GM19035 (cell line): ENCODE measurements around the gene PUS7L.

Experiments used
- ATAC-seq: cut with Tn5 transposase; IDR thresholded peaks from one replicate; pipeline ENCODE4 v1.9.1; 2021; ENCODE audit not compliant: unreplicated experiment

Gene PUS7L, protein sequence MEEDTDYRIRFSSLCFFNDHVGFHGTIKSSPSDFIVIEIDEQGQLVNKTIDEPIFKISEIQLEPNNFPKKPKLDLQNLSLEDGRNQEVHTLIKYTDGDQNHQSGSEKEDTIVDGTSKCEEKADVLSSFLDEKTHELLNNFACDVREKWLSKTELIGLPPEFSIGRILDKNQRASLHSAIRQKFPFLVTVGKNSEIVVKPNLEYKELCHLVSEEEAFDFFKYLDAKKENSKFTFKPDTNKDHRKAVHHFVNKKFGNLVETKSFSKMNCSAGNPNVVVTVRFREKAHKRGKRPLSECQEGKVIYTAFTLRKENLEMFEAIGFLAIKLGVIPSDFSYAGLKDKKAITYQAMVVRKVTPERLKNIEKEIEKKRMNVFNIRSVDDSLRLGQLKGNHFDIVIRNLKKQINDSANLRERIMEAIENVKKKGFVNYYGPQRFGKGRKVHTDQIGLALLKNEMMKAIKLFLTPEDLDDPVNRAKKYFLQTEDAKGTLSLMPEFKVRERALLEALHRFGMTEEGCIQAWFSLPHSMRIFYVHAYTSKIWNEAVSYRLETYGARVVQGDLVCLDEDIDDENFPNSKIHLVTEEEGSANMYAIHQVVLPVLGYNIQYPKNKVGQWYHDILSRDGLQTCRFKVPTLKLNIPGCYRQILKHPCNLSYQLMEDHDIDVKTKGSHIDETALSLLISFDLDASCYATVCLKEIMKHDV

GRCh38 chr12:43758728-43759563, at the start of gene PUS7L, which contains the start of gene IRAK4:
Gene PUS7L, minus strand, starts transcription at chr12:43758790. Its CDS starts 3,545 bp downstream, at chr12:43755245.
Gene IRAK4, plus strand, starts transcription at chr12:43758951. Its CDS starts 9,161 bp downstream, at chr12:43768112.
- ATAC-seq: peak; percentile 96

GRCh38 chr12:43807386-43807785, 48.8 kb upstream of the PUS7L start:
- ATAC-seq: no peak

- no peak for ATAC-seq
Observed at GRCh38 chr12:43806737-43807072, 48.1 kb upstream of the PUS7L start.

- peak; percentile 97 for ATAC-seq
Observed at GRCh38 chr12:43805860-43806736, 47.5 kb upstream of the PUS7L start, which contains the start of gene TWF1. Gene TWF1, minus strand, starts transcription at chr12:43806317. Its CDS starts 72 bp downstream, at chr12:43806245.

DNA sequence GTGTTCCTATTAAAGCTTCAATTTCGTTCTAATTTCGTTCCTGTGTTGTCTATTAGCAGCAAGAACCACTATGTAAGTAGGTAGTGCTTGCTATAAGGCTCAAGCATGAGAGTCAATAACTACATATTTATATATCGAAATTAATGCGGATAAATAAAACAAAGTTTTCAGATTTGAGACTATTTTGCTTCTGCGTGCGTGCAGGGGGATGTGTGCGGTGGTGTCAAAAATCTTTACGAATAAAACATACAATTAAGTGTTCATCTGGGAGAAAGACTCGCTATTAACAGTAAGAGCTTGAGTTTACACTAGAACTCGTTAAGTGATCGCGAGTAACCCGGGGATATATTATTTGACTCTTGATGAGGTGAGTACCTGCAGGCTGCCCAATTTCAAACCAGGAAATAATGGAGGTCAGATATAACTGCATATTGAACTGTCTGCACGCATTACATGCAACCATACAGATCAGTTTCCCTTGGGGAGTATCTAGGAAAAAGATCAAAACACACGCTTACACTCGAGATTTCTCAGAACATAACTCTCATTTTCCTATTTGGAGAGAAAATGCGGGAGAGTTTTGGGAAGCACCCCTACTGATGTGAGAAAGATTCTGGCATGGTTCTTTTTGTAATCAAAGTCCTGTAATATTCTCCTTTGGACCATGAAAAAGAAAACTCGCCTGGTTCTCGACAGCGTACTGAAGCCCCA, 46.7 kb upstream of the PUS7L start:
- peak; percentile 20 for ATAC-seq

DNA sequence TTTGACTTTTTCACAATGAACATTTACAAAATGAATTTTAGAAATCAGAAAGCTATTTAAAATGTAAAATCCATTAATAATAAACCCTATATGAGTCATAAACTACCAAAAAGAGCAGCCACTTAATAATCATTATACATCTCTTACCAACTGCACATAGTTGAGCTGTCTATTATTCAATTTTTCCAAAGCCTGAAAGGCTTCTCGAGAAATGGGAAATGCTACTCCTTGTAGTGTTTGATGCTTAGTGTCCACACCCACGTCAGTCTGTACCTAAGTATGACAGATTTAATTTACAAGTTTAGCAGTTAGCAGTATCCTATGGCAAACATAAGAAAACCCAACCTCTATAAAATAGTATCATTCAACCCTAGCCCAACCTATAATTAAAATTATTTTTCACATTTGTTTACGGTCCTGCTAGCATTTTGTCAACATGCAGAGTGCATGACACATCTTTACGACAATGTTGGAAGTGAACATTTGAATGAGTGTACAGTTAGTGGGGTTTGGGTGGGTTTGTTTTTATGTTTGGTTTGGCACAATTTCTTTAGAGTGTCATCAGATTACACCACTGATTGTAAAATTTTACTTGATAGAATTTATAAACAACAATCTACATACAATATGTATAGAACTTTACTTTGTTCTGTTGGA, 39.1 kb upstream of the PUS7L start:
- ATAC-seq: no peak

GRCh38 chr12:43795716-43796280, 37.2 kb upstream of the PUS7L start:
- ATAC-seq: no peak

- no peak for ATAC-seq
Observed at GRCh38 chr12:43789941-43790340, 31.4 kb upstream of the PUS7L start.

DNA sequence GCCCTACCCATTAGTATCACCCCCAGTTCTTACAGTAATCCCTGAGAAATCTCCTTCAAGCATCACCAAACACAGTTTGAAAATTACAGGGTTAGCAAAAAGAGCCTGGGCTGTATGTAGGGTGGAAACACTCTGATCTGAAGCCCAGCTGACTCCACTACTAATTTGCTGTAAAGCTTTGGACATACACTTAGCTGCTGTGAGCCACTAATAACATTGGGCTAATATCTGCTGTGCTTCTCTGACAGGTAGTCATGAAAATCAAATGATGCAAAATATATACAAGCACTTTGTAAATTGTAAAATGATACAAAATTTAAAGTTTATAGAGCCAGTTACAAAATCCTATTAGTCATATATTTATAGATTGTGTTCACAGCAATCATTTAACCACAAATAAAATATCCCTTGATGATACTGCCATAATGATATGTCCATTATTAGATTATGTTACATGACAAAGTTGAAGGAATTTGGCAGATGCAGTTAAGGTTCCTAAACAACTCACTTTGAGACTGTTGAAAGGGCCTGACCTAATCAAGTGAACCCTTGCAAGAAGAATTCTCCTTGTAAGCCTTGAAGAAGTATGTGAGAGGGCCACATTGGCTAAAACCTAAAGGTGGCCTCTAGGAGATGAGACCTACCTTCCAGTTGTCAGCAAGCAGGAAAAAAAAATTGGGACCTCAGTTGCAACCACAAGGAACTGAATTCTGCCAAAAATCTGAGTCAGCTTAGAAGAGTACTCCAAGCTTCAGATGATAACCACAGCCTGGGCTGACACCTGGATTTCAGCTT, 28.5 kb upstream of the PUS7L start:
- no peak for ATAC-seq

DNA sequence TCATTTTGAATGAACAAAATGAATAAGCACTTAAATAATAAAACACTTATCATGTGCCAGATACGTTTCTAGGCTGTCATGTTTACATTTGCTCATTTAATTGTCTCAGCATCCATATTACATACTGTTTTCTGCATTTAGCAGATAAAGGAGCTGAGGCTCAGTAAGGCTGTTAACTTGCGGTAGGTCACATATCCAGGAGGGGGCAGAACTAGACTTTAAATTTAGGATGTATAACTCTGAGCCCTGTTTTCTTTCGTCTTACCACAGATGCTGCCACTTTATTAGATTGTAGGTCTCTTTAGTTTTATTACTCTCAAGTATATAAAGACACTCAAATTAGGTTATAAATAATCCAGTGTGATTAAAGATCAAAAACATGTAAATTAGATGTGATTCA, 17.9 kb upstream of the PUS7L start:
- ATAC-seq: no peak

DNA sequence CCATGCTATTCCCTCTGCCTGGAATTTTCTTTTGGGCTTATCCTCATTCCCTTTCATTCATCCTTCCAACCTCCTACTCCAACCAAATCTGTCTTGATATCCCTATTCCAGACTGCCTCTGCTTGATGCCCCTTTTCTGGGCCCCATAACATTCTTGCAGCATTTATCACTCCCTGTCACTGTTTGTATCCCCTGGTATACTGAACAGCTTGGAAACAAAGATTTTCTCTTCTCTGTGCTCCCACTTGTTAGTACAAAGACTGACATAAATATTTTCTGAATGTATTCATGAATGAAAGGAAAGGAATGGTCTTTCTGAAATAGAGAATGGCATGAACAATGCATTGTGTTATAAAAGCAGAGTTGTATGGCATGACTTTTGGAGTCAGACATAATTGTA, 7.7 kb upstream of the PUS7L start:
- ATAC-seq: no peak

DNA sequence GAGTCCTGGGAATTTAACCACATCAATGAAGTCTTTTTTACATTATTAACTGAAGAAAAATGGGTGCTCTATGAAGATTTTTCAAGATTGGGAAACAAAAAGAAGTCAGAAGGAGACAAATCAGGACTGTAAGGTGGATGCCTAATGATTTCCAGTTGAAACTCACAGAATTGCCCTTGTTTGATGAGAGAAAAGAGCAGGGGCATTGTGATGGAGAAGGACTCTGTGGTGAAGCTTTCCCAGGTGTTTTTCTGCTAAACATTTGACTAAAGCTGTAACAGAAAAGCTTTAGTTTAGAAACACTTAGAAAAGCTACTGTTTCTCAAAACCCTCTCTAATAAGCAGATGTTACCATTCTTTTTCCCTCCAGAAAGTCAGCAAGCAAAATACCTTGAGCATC, 5.9 kb upstream of the PUS7L start:
- no peak for ATAC-seq

DNA sequence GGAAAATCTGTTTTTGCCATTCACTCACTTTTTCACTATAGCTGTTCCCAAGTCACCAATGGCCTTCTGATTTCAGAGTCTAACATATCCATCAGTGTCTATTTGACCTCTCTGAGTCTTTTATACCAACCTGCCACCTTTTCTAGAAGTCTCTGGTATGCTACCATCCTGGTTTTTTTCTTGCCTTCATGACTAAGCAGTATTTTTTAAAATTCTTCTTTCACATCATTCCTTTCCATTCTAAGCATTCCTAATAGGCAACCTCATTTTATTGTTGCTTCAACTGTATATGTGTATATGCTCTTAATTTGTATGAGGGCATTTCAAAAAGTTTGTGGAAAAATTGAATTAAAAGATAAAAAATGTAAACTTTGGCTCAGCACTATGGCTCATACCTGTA, 5.2 kb upstream of the PUS7L start:
- ATAC-seq: no peak

GRCh38 chr12:43762596-43762995, 4.0 kb upstream of the PUS7L start:
- ATAC-seq: no peak

- no peak for ATAC-seq
Observed at GRCh38 chr12:43761500-43761899, 2.9 kb upstream of the PUS7L start.

- no peak for ATAC-seq
Observed at GRCh38 chr12:43760396-43760795, 1.8 kb upstream of the PUS7L start.

GRCh38 chr12:43758247-43758727, 303 bp downstream of the PUS7L start:
- peak; percentile 5 for ATAC-seq

GRCh38 chr12:43754015-43754414, 4.6 kb downstream of the PUS7L start:
- ATAC-seq: no peak
